Endothelial cell (in vitro differentiated cells): Measurements from ENCODE around the gene IGLL1. TPM values are rescaled to one million over a fixed set of nuclear protein-coding genes. Genes with fewer than 3 reads are reported as not detected.
A peak's percentile ranks its signal among the peaks of the same experiment; 100 is the strongest.

ENCODE experiments used
- DNase-seq: peaks from one replicate; pipeline ENCODE4 v3.0.0; 2021; ENCODE audit warnings: low spot score
- H3K27ac Mint-ChIP-seq: one replicate; pipeline ENCODE4 v1.8.0; 2021; ENCODE audit warnings: mixed read lengths, inconsistent platforms; ENCODE audit not compliant: unreplicated experiment
- H3K27me3 Mint-ChIP-seq: one replicate; pipeline ENCODE4 v1.8.0; 2021; ENCODE audit warnings: mild to moderate bottlenecking, moderate library complexity, mixed read lengths, inconsistent platforms; ENCODE audit not compliant: unreplicated experiment
- H3K36me3 Mint-ChIP-seq: one replicate; pipeline ENCODE4 v1.8.0; 2021; ENCODE audit warnings: mild to moderate bottlenecking, low read depth, mixed read lengths, inconsistent platforms; ENCODE audit not compliant: unreplicated experiment
- H3K4me1 Mint-ChIP-seq: one replicate; pipeline ENCODE4 v1.8.0; 2021; ENCODE audit warnings: mild to moderate bottlenecking, mixed read lengths, inconsistent platforms; ENCODE audit not compliant: unreplicated experiment
- H3K4me3 Mint-ChIP-seq: one replicate; pipeline ENCODE4 v1.8.0; 2021; ENCODE audit warnings: mild to moderate bottlenecking, mixed read lengths, inconsistent platforms; ENCODE audit not compliant: unreplicated experiment
- H3K9me3 Mint-ChIP-seq: one replicate; pipeline ENCODE4 v1.8.0; 2021; ENCODE audit warnings: mixed read lengths, inconsistent platforms; ENCODE audit not compliant: unreplicated experiment
- total RNA-seq: library from RNA; stranded (reverse); fragmentation: NEBNext Ultra II Directional; extraction: Animal tissue kit (Norgen Biotek cat#: 25700); gene quantifications from one replicate; pipeline ENCODE4 v1.2.1, GENCODE V29; 2021; ENCODE audit not compliant: unreplicated experiment
- TF ChIP-seq, protein P1 (sequence below): fragments of 200-600 bp; sonication (generic); IDR thresholded peaks from one replicate; pipeline ENCODE4 v1.5.0; 2021; ENCODE audit warnings: antibody characterized with exemption; ENCODE audit not compliant: unreplicated experiment

The IGLL1 gene
- total RNA-seq, 1 donor from 2014 or later = not detected

DNA sequence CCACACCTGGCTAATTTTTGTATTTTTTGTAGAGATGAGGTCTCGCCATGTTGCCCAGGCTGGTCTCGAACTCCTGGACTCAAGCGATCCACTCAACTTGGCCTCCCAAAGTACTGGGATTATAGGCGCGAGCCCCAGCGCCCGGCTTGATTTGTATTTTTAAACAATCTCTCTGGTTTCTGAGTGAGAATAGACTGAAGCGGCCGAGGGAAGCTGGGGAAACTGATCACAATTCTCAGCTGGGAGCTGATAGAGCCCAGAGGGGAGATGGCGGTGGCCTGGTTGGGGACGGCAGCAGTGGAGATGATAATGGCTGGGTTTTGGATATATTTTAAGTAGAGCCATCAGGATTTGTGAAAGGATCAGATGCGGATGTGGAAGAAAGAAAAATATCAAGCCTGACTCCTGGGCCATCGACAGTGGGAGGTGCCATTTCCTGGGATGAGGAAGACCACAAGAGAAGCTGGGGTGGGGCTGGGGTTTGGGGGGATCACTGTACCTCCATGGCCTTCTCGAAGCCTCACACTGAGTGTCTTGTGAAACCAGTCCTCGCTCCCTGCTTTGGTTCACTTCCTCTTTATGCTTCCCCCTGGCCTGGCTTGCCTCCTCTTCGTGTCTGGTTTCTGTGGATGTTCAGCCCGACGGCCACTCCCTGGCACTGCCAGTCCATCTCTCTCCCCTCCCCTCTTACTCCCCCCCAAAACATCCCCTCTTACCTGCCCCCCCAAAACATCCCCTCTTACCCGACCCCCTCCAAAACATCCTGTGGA lies 51.9 kb downstream of the IGLL1 start:
- H3K27me3 Mint-ChIP-seq = peaks cover 10% of the 10 kb centered on the region
- TF ChIP-seq, protein P1, sequence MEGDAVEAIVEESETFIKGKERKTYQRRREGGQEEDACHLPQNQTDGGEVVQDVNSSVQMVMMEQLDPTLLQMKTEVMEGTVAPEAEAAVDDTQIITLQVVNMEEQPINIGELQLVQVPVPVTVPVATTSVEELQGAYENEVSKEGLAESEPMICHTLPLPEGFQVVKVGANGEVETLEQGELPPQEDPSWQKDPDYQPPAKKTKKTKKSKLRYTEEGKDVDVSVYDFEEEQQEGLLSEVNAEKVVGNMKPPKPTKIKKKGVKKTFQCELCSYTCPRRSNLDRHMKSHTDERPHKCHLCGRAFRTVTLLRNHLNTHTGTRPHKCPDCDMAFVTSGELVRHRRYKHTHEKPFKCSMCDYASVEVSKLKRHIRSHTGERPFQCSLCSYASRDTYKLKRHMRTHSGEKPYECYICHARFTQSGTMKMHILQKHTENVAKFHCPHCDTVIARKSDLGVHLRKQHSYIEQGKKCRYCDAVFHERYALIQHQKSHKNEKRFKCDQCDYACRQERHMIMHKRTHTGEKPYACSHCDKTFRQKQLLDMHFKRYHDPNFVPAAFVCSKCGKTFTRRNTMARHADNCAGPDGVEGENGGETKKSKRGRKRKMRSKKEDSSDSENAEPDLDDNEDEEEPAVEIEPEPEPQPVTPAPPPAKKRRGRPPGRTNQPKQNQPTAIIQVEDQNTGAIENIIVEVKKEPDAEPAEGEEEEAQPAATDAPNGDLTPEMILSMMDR = no peak
- H3K4me1 Mint-ChIP-seq = peaks cover 24% of the 10 kb centered on the region
- no peaks in the 10 kb centered on the region for H3K9me3 Mint-ChIP-seq
- peak overlapping the region; percentile 14 for H3K4me3 Mint-ChIP-seq
- DNase-seq = no peak
- H3K27ac Mint-ChIP-seq = no peak overlapping the region
- no peaks in the 10 kb centered on the region for H3K36me3 Mint-ChIP-seq

DNA sequence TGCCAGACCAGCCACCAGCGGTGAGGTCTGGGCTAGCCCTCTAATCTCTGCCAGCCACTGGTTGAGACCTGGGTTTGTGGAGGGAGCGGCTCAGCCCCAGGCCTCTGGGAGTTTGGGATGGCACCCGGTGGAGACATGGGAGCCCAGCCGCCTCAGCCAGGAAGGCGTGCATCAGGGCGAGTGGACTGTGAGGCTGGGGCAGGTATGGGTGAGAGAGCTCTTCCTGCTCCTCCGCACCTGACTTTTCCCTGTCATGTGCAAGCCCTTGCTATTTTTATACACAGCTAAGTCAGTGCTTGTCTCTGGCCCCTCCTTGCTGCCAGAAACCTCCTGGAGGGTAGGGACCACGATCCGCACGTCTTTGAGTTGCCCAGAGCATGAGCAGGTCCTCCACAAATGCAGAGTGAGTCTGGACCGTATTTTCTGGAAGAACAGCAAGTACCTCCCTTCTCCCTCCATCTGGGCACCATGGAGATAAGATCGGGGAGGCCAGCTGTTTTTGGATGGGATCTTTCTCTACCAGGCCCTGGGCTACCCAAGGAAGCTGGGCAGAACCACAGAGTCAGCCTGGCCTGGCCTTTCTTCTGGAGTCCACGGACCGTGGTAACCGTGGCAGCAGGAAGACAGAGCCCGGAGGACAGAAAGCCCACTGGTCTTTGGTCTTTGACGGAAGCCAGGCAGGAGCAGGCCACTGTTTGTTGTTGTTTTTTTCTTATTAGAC lies 53.3 kb downstream of the IGLL1 start:
- H3K4me1 Mint-ChIP-seq = peaks cover 14% of the 10 kb centered on the region
- H3K4me3 Mint-ChIP-seq = no peak overlapping the region
- no peak for DNase-seq
- no peaks in the 10 kb centered on the region for H3K36me3 Mint-ChIP-seq
- H3K27me3 Mint-ChIP-seq = peaks cover 7% of the 10 kb centered on the region
- no peak overlapping the region for H3K27ac Mint-ChIP-seq
- H3K9me3 Mint-ChIP-seq = no peaks in the 10 kb centered on the region
- TF ChIP-seq, protein P1 = no peak

DNA sequence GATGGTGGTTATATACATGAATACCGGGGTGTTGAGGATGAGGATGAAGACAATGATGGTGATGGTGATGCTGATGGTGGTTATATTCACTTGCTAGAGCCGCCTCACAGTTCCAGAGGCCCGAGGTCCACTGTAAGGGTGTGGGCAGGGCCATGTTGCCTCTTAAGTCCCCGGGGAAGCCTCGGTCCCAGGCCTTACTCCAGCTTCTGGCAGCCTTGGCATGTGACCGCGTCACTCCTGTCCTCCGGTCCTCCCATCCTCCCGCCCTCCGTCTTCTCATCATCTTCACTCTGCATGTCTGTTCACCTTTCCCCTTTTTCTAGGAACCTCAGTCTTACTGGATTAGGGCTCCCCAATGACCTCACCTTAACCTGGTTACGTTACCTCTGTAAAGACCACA lies 54.6 kb downstream of the IGLL1 start:
- H3K9me3 Mint-ChIP-seq = no peaks in the 10 kb centered on the region
- no peaks in the 10 kb centered on the region for H3K36me3 Mint-ChIP-seq
- TF ChIP-seq, protein P1 = no peak
- no peak for DNase-seq
- peaks cover 15% of the 10 kb centered on the region for H3K4me1 Mint-ChIP-seq
- peaks cover 11% of the 10 kb centered on the region for H3K27me3 Mint-ChIP-seq
- no peak overlapping the region for H3K27ac Mint-ChIP-seq
- no peak overlapping the region for H3K4me3 Mint-ChIP-seq

DNA sequence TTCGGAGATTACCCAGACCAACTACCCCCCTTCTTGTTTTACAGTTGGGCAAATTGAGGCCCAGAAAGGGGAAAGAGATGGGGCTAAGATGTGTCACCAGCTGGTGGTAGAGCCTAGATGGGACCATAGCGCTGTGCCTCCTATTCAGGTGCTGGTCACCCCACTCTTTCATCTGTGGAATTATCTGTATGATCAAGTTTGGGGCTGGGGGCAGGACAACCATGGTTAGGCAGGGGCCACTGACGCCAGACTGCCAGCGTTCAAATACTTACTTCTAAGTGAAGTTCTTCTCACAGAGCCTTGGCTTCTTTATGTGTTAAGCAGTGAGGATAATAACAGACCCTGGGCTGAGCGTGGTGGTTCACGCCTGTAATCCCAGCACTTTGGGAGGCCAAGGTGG lies 55.9 kb downstream of the IGLL1 start:
- Mint-ChIP-seq H3K36me3 (no peaks in the 10 kb centered on the region), H3K9me3 (no peaks in the 10 kb centered on the region), H3K4me3 (no peak overlapping the region), H3K27ac (no peak overlapping the region), H3K27me3 (peaks cover 9% of the 10 kb centered on the region), H3K4me1 (peaks cover 22% of the 10 kb centered on the region)
- TF ChIP-seq, protein P1 = no peak
- DNase-seq = no peak

DNA sequence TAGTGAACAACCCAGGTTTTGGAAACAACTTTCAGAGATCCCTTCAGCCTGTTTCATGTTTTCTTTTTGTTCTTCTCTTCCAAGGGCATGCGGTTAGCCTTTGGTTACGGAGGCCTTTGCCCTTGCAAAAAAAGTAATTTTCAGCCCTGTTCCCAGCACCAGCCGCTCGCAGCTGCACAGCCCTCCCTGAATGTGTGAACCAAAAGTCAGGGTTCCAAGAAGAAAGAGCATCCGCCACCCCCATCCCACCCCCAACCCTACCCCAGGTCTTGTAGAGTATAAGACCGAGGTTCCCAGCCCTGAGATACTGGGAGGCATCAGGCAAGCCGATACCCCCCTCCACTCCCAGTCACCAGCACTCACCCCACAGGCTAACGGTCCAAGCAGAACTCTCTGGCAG lies 56.4 kb downstream of the IGLL1 start:
- Mint-ChIP-seq H3K36me3 (no peaks in the 10 kb centered on the region), H3K4me1 (peaks cover 23% of the 10 kb centered on the region), H3K27me3 (peaks cover 8% of the 10 kb centered on the region), H3K4me3 (no peak overlapping the region), H3K27ac (peak overlapping the region; percentile 57), H3K9me3 (no peaks in the 10 kb centered on the region)
- TF ChIP-seq, protein P1 = no peak
- DNase-seq = no peak
